SKM-1 (cell line): ENCODE measurements around the gene PPP4R2.

Experiments
- DNase-seq: peaks from one replicate; lab custom pipeline; 2025; ENCODE audit not compliant: unreplicated experiment; lab: John Stamatoyannopoulos, UW

PPP4R2 gene

DNA sequence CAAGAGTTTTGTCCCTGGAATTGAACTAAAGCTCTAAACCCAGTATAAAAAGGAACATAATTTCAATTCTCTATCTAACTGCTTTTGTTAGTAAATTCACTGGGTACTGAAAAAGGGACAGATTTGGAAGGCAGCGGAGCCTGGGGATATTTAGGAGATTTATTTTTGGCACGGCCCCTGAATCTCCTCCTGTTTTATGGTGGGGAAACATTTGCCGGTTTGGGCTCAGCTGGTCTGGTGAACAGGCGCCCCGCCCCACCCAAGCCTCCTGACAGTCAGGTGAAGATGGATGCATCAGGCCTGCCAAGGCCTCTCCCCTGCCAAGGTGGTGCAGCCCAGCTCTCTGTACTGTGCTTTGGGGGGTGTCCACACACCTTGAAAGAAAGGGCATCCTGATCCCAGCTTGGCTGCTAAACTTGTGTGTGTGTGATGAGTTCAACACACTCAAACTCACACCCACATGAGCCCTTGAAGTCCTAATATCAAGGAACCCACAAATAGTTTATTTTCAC lies 111.1 kb downstream of the PPP4R2 start:
- DNase-seq: no peak

DNA sequence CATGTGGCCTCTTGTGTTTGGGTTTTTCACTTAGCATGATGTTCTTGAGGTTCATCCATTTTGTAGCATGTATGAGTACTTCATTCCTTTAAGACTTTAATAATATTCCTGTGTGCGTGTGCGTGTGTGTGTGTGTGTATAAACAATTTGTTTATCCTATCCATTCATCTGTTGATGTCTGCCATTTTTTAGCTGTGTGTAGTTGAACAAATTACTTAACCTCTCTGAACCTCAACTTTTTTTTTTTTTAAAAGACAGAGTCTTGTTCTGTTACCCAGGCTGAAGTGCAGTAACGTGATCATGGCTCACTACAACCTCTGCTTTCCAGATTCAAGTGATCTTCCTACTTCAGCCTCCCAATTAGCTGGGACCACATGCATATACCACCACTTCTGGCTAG lies 112.1 kb downstream of the PPP4R2 start:
- DNase-seq: no peak

DNA sequence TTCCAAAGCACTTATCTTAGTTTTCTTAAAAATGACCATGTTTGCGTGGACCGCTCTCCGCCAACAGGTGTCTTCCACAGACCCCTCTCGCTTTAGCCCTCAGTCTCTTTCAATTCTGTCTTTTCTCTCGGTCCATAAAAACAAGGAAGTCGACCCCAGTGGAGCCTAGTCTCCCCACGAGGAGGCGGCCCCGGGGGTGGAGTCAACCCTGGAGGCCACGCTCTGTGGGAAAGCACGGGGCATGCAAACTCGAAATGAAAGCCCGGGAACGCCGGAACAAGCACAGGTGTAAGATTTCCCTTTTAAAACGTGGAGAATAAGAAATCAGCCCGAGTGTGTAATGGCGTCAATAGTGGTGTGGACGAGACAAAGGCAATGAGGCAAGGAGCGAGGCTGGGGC lies 113.9 kb downstream of the PPP4R2 start:
- no peak for DNase-seq

DNA sequence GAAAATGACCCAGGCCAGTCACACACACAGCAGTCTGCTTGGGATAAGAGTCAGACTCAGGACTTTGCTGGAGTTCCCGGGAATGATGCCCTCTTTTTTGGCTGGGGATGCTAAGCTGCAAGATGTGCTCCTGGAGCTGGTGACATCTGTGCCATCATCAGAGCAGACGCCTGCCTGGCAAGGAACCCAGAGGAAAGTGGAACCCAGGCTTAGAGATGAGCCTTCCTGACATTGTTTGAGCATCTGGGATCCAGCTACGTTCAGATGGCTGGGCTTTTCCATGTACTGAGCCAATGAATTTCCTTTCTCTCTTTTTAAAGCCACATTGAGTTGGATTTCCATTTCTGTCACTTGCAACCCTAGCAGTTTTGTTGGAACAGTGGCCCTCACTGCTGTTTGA lies 118.1 kb downstream of the PPP4R2 start:
- no peak for DNase-seq

DNA sequence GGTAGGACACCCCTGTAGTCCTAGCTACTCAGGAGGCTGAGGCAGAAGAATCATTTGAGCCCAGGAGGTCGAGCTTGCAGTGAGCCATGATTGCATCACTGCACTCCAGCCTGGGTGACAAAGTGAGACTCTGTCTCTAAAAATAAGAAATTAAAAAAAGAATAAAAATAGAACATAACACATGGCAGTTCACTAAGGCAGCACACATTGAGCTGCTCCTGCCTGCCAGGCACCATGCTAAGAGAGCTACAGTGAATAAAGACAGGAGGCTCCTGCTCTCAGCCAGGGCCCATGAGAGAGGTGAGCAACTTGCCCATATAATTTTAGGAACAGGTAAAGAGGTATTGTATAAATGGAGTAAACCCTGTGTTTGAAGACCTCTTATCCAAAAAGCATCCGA lies 119.2 kb downstream of the PPP4R2 start:
- no peak for DNase-seq
